ENCODE measurements around the gene TMIGD3.

DNA sequence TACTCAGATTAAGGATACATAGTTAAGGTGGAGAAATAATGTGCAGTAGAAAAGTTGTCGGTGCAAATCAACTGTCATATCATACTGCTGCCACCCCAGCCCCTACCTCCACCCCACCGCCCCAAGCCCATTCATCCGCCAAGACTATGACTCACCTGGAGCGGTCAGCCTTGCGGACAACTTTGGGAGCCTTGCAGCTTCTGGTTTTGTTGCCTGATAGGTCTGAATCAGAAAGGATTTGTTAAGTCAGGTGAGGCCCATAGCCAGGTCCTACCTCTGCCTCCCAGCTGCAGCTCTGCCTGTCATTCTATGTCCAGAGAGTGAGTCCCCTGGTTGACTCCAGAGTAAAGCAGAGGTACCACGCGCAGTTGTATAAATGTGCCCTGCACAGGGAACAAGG lies 17.0 kb downstream of the TMIGD3 start:
- TF ChIP-seq, protein P1, sequence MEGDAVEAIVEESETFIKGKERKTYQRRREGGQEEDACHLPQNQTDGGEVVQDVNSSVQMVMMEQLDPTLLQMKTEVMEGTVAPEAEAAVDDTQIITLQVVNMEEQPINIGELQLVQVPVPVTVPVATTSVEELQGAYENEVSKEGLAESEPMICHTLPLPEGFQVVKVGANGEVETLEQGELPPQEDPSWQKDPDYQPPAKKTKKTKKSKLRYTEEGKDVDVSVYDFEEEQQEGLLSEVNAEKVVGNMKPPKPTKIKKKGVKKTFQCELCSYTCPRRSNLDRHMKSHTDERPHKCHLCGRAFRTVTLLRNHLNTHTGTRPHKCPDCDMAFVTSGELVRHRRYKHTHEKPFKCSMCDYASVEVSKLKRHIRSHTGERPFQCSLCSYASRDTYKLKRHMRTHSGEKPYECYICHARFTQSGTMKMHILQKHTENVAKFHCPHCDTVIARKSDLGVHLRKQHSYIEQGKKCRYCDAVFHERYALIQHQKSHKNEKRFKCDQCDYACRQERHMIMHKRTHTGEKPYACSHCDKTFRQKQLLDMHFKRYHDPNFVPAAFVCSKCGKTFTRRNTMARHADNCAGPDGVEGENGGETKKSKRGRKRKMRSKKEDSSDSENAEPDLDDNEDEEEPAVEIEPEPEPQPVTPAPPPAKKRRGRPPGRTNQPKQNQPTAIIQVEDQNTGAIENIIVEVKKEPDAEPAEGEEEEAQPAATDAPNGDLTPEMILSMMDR (IDR thresholded peaks at IDR 0.05) = no peak
- no peak for TF ChIP-seq POLR2AphosphoS5 (IDR thresholded peaks at IDR 0.05)

Data from prostate gland (tissue), 2 donors.